AG04449 (cell line): ENCODE measurements around the gene FKRP.

Source experiments
- CTCF ChIA-PET: fragments of 350-600 bp; formaldehyde crosslinking; extraction: SDS; loops from one replicate; lab custom pipeline; 2021; ENCODE audit warnings: antibody characterized with exemption; lab: Yijun Ruan, JAX
- POLR2A ChIA-PET: fragments of 400-600, 350-600 bp; formaldehyde crosslinking; extraction: SDS; loops from one replicate; lab custom pipeline; 2020; ENCODE audit warnings: antibody characterized with exemption, inconsistent platforms; lab: Yijun Ruan, JAX
- DNase-seq: peaks from one replicate; pipeline ENCODE4 v3.0.0-alpha.2; 2010; ENCODE audit warnings: low read depth, low spot score
- H3K4me3 ChIP-seq: 2 replicates; pipeline ENCODE4 v1.5.1; 2011; ENCODE audit warnings: low read depth, mild to moderate bottlenecking, control low read depth, low read length
- TF ChIP-seq, protein P1 (sequence below): IDR thresholded peaks from one replicate; pipeline ENCODE4 v1.5.1; 2011; ENCODE audit warnings: mild to moderate bottlenecking, moderate library complexity, low read length, control low read depth, inconsistent platforms; ENCODE audit not compliant: insufficient read depth; ENCODE audit errors: missing control alignments

The FKRP gene

DNA sequence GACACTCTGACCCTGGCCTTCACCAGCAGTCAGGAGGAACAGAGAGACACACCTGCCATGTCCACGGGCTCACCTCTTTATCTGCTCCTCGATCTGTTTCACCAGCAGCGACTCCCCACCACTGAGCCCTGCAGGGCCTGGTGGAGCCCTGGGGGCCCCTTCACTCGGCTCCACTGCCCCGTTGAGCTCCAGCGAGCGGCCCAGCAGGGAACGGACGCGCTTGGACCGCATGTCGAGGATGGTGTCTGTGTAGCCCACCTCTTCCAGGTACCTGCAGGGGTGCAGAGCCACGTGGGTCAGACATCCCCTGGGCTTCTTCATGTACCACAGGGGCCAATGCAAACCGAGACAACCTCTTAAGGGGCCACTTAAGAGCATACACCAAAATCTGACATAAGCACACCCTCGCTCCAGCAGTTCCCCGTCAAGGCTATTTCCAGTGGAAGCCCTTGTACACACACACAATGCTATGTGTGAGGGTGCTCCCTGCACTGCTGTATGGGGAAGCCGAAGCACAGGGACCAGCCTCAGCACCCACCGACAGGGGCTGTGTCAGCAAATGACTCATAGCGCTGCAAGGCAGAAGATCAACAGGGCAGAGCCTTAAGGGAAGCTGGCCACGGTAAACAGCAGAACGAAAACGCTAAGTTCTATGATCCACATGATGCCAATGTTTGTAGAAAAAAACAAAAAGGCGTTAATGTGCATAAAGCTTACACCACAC is 12.7 kb upstream of the FKRP start:
- DNase-seq: no peak
- ChIA-PET POLR2A (no interaction called here), CTCF (interaction anchor here (1.1 to 3.3 kb wide), 6 partner anchors 8 to 119 kb away, joined by 3 to 10 read pairs (median 5); no protein-coding TSS in a partner anchor)
- TF ChIP-seq, protein P1, sequence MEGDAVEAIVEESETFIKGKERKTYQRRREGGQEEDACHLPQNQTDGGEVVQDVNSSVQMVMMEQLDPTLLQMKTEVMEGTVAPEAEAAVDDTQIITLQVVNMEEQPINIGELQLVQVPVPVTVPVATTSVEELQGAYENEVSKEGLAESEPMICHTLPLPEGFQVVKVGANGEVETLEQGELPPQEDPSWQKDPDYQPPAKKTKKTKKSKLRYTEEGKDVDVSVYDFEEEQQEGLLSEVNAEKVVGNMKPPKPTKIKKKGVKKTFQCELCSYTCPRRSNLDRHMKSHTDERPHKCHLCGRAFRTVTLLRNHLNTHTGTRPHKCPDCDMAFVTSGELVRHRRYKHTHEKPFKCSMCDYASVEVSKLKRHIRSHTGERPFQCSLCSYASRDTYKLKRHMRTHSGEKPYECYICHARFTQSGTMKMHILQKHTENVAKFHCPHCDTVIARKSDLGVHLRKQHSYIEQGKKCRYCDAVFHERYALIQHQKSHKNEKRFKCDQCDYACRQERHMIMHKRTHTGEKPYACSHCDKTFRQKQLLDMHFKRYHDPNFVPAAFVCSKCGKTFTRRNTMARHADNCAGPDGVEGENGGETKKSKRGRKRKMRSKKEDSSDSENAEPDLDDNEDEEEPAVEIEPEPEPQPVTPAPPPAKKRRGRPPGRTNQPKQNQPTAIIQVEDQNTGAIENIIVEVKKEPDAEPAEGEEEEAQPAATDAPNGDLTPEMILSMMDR: no peak
- no peak overlapping the region for H3K4me3 ChIP-seq

- H3K4me3 ChIP-seq: no peak overlapping the region
- ChIA-PET POLR2A (no interaction called here), CTCF (interaction anchor here (0.9 to 3.3 kb wide), 7 partner anchors 9 to 120 kb away, joined by 3 to 10 read pairs (median 4); no protein-coding TSS in a partner anchor)
- no peak for DNase-seq
- TF ChIP-seq, protein P1: no peak
These were observed 12.1 kb upstream of the FKRP start for GRCh38 chr19:46733690-46734292.

DNA sequence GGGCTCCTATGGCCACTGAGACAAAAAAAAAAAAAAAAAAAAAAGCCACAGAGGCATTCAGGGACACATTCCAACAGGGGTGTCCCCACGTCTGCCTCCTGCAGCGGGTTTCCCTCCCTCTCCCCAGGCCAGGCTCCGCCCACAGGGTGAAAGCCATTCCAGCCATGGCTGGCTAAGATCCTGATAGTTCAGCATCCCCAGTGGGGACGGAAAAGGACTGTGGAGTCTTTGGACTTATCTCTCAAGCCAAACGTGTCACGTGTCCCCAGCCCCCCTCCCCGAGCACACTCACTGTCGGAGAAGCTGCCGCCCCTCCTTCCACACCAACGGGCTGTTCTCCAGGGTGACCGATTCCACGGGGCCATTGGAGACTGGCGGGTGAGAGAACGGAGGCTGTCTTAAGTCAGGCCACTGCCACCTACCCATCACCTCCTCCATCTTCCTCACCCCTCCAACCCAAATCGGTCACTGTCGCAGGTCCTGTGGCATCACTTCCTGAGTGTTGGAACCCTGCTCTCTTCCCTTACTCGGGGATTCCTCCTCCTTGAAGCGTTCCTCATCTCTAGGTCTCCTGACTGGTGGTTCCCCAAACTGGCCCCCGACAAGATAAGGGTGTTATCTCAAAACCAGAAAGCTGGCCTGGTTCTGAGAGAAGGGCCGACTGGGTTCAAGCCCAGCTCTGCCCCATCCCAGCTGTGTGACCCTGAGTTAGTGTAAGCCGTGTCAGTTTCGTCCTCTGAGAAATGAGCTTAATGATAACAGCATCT is 9.1 kb upstream of the FKRP start:
- no peak for DNase-seq
- TF ChIP-seq, protein P1: no peak
- no peak overlapping the region for H3K4me3 ChIP-seq
- POLR2A ChIA-PET: no interaction called here
- CTCF ChIA-PET: interaction anchor here (1.2 to 9.4 kb wide), 3 partner anchors 7 to 32 kb away, joined by 3 to 138 read pairs (median 4); no protein-coding TSS in a partner anchor

DNA sequence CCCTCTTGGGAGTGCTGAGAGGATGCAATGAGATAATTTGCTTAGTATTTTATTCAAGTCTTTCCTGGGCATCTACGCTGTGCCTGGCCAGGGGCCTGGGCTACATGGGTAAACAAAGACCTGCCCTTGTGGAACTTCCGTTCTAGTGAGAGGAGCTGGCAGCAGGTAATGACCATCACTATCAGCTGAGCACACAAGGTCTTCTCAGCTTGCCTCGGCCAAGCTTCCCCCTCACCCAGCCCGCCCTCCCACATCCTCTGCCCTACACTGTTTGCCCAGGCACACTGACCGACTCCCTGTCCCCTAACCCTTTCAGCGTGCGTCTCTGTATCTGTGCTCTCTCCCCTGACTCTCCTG is 8.6 kb upstream of the FKRP start:
- ChIA-PET CTCF (interaction anchor here (1.1 to 9.4 kb wide), 4 partner anchors 8 to 32 kb away, joined by 3 to 138 read pairs (median 4); no protein-coding TSS in a partner anchor), POLR2A (no interaction called here)
- H3K4me3 ChIP-seq: no peak overlapping the region
- DNase-seq: no peak
- TF ChIP-seq, protein P1: no peak

GRCh38 chr19:46737761-46738171 is 8.1 kb upstream of the FKRP start:
- H3K4me3 ChIP-seq: no peak overlapping the region
- ChIA-PET CTCF (interaction anchor here (1.1 to 9.4 kb wide), 4 partner anchors 8 to 33 kb away, joined by 3 to 138 read pairs (median 4); no protein-coding TSS in a partner anchor), POLR2A (no interaction called here)
- no peak for DNase-seq
- TF ChIP-seq, protein P1: no peak
